Gastroesophageal sphincter (tissue), 3 donors: ENCODE measurements around the gene RPP21.
A peak's percentile ranks its signal among the peaks of the same experiment; 100 is the strongest.

Source experiments
- CTCF ChIP-seq, 4 experiments: fragments of 200-600 bp in 2 of 4; fragments of 450-650 bp in 2 of 4; sonication (generic) in 1 of 4; IDR thresholded peaks; one replicate each; pipeline ENCODE4 v1.5.1; 2017 to 2019; ENCODE audit warnings: antibody characterized with exemption in 4 of 4, mild to moderate bottlenecking in 2 of 4, moderate library complexity in 2 of 4
- EP300 ChIP-seq: sonication (generic); formaldehyde crosslinking; IDR thresholded peaks from one replicate; pipeline ENCODE4 v1.6.1; 2017; ENCODE audit warnings: antibody characterized with exemption, mild to moderate bottlenecking
- POLR2A ChIP-seq, 2 donors: fragments of 450-650 bp; IDR thresholded peaks; one replicate each; pipeline ENCODE4 v1.6.1; 2017; ENCODE audit warnings: antibody characterized with exemption in 2 of 2, mild to moderate bottlenecking in 2 of 2, moderate library complexity in 1 of 2
- POLR2AphosphoS5 ChIP-seq: sonication (generic); formaldehyde crosslinking; IDR thresholded peaks from one replicate; pipeline ENCODE4 v1.6.1; 2017; ENCODE audit warnings: antibody characterized with exemption

GRCh38 chr6:30326526-30327231 lies 18.3 kb upstream of the RPP21 start, which contains the start of gene TRIM39:
- TF ChIP-seq POLR2A (IDR thresholded peaks at IDR 0.05) (peak; percentile 88 to 92), CTCF (IDR thresholded peaks at IDR 0.05) (peak in 2 of 4 experiments; percentile 10 to 32), EP300 (no peak), POLR2AphosphoS5 (peak; percentile 80)
